SU-DHL-6 (cell line): ENCODE data around the gene NAV2.

Experiments used
- H2AFZ ChIP-seq: fragments of 200-600 bp; sonication (generic); 2 replicates; pipeline ENCODE4 v1.6.1; 2014; ENCODE audit warnings: low read depth, mild to moderate bottlenecking, moderate library complexity, mixed read lengths, antibody characterized with exemption, low read length; ENCODE audit not compliant: severe bottlenecking
- H3F3A ChIP-seq: fragments of 200-600 bp; shearing (Covaris generic); 2 replicates; pipeline ENCODE4 v1.6.0; 2016; ENCODE audit warnings: antibody characterized with exemption, mild to moderate bottlenecking; ENCODE audit not compliant: insufficient read depth
- H3K27ac ChIP-seq: fragments of 200-600 bp; sonication (generic); 2 replicates; pipeline ENCODE4 v1.5.1; 2016; ENCODE audit warnings: low read depth, mild to moderate bottlenecking, low read length, moderate library complexity, mixed read lengths
- H3K27me3 ChIP-seq: fragments of 200-600 bp; sonication (generic), shearing (Covaris generic); 2 replicates; pipeline ENCODE4 v1.6.0; 2014; ENCODE audit warnings: mild to moderate bottlenecking, low read length
- H3K36me3 ChIP-seq: fragments of 200-600 bp; sonication (generic); 2 replicates; pipeline ENCODE4 v1.6.1; 2014; ENCODE audit warnings: mild to moderate bottlenecking, low read length, mixed read lengths
- H3K4me2 ChIP-seq: fragments of 300-600, 200-600 bp; shearing (Covaris generic), sonication (generic); 2 replicates; pipeline ENCODE4 v1.6.0; 2014; ENCODE audit warnings: low read length, low read depth, mild to moderate bottlenecking; ENCODE audit not compliant: poor library complexity, severe bottlenecking
- H3K4me3 ChIP-seq: fragments of 200-600 bp; sonication (generic); 2 replicates; pipeline ENCODE4 v1.5.1; 2014; ENCODE audit warnings: antibody characterized with exemption, low read length, mild to moderate bottlenecking, mixed read lengths; ENCODE audit not compliant: insufficient read depth, poor library complexity, severe bottlenecking
- H3K79me2 ChIP-seq: fragments of 200-600 bp; sonication (generic); 2 replicates; pipeline ENCODE4 v1.6.1; 2014; ENCODE audit warnings: mild to moderate bottlenecking, low read length, moderate library complexity; ENCODE audit not compliant: insufficient read depth
- H3K9ac ChIP-seq: fragments of 200-600 bp; sonication (generic); 2 replicates; pipeline ENCODE4 v1.7.0; 2014; ENCODE audit warnings: mild to moderate bottlenecking, low read length
- H3K9me2 ChIP-seq: fragments of 200-600 bp; sonication (generic); replicated peaks from 2 replicates; pipeline ENCODE4 v1.6.1; 2014; ENCODE audit warnings: low read length; ENCODE audit not compliant: insufficient read depth
- H3K9me3 ChIP-seq: fragments of 200-600 bp; sonication (generic); 2 replicates; pipeline ENCODE4 v1.6.1; 2014; ENCODE audit warnings: low read length, mixed read lengths; ENCODE audit not compliant: insufficient read depth
- H4K20me1 ChIP-seq: fragments of 200-600 bp; sonication (generic); 2 replicates; pipeline ENCODE4 v1.6.1; 2014; ENCODE audit warnings: low read depth, mild to moderate bottlenecking, antibody characterized with exemption, low read length, moderate library complexity, mixed read lengths
- CTCF ChIP-seq: fragments of 200-600 bp; sonication (generic); IDR thresholded peaks from one replicate; pipeline ENCODE4 v1.5.1; 2017; ENCODE audit warnings: antibody characterized with exemption, mild to moderate bottlenecking, low read length, moderate library complexity; ENCODE audit not compliant: insufficient read depth, poor library complexity, severe bottlenecking
- EZH2phosphoT487 ChIP-seq: fragments of 200-600 bp; sonication (generic), shearing (Covaris generic); conservative IDR thresholded peaks from 2 replicates; pipeline ENCODE4 v1.6.1; 2018; ENCODE audit warnings: mild to moderate bottlenecking, antibody characterized with exemption, low read length, moderate library complexity, mixed read lengths

NAV2 gene

DNA sequence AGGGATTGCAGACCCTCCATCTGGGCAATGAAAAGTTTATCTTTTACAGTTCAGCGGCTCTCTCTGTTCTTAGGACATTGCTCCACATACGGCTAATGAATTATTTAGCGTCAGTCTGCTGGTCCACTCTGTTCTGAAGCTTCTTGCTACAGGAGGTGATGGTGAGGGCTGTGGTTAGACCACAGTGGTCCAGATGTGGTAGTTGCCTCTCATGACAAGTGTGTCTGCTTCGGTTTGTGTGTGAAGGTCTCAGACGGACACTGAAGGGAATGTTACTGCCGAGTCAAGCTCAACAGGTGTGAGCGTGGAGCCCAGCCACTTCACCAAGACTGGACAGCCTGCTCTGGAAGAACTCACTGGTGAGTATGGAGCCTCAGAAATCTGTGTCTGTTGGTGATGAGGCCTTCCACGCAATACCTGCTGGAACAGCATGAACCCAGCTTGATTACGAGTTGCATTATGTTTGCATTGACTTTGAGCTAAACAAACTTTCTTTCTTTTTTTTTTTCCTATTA lies 226.8 kb downstream of the NAV2 start:
- no peaks in the 10 kb centered on the region for H3K9me2 ChIP-seq
- no peaks in the 10 kb centered on the region for H3F3A ChIP-seq
- H2AFZ ChIP-seq = no peak overlapping the region
- no peaks in the 10 kb centered on the region for H3K36me3 ChIP-seq
- no peaks in the 10 kb centered on the region for H3K27me3 ChIP-seq
- no peak overlapping the region for H3K27ac ChIP-seq
- H3K9me3 ChIP-seq = no peaks in the 10 kb centered on the region
- H4K20me1 ChIP-seq = no peaks in the 10 kb centered on the region
- H3K9ac ChIP-seq = no peak overlapping the region
- H3K4me3 ChIP-seq = no peak overlapping the region
- no peak overlapping the region for H3K4me2 ChIP-seq
- no peak for TF ChIP-seq CTCF
- H3K79me2 ChIP-seq = no peaks in the 10 kb centered on the region

DNA sequence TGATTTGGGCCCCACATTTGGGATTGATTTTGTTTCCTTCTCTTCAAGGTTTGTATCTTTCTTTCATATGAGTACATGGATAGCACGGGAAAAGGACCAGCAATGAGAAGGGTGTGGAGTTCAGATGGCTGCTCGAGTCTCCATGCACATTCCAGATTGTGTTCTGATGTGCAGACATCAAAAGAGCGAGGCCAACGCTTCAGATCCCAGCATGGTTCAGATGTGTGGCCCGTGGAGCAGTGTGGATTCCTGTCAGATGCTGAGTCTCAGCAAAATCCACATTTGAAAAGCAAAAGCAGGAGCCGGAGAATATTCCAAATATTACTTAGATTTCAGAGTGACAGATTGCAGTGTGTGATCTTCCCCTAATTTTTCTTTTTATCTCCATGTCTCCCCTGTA lies 228.2 kb downstream of the NAV2 start:
- H4K20me1 ChIP-seq = no peaks in the 10 kb centered on the region
- no peak overlapping the region for H3K27ac ChIP-seq
- H3K36me3 ChIP-seq = no peaks in the 10 kb centered on the region
- no peak overlapping the region for H3K4me3 ChIP-seq
- H3K27me3 ChIP-seq = no peaks in the 10 kb centered on the region
- H3K4me2 ChIP-seq = no peak overlapping the region
- H3F3A ChIP-seq = no peaks in the 10 kb centered on the region
- no peaks in the 10 kb centered on the region for H3K9me2 ChIP-seq
- no peaks in the 10 kb centered on the region for H3K9me3 ChIP-seq
- no peak for TF ChIP-seq CTCF
- no peak for TF ChIP-seq EZH2phosphoT487
- no peaks in the 10 kb centered on the region for H3K79me2 ChIP-seq
- no peak overlapping the region for H2AFZ ChIP-seq
- H3K9ac ChIP-seq = no peak overlapping the region

DNA sequence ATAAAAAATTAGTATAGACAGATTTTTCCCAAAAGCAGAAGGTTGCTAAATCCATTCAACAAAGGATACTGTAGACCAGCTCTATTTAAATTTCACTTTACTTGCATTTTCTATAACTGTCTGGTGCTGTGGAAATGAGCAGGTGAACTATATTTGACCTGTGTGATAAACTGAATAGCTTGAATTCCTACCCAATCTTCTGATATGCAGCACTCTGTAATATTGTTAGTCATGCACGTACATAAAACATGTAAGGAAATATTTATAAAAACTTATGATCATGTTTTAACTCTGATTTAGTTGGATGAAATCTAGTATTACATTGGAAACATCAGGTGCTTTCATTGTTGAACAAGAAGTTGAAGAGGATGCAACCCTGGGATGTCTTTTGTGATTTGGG lies 234.0 kb downstream of the NAV2 start:
- H3K4me2 ChIP-seq = no peak overlapping the region
- H3K9ac ChIP-seq = no peak overlapping the region
- H4K20me1 ChIP-seq = no peaks in the 10 kb centered on the region
- H3K27ac ChIP-seq = no peak overlapping the region
- no peaks in the 10 kb centered on the region for H3K9me3 ChIP-seq
- no peaks in the 10 kb centered on the region for H3F3A ChIP-seq
- H3K9me2 ChIP-seq = no peaks in the 10 kb centered on the region
- no peaks in the 10 kb centered on the region for H3K27me3 ChIP-seq
- TF ChIP-seq EZH2phosphoT487 (no peak), CTCF (no peak)
- no peaks in the 10 kb centered on the region for H3K36me3 ChIP-seq
- H3K79me2 ChIP-seq = no peaks in the 10 kb centered on the region
- no peak overlapping the region for H3K4me3 ChIP-seq
- H2AFZ ChIP-seq = no peak overlapping the region
